Renal cortex interstitium (tissue), 11 donors: Measurements from ENCODE around the gene CHIT1. TPM values are rescaled to one million over a fixed set of nuclear protein-coding genes. Genes with fewer than 3 reads are reported as not detected.
A peak's percentile ranks its signal among the peaks of the same experiment; 100 is the strongest.
"Not testable (repeated sequence)": the region's sequence is repeated elsewhere in the genome, so short reads cannot be mapped to it uniquely, and the experiment has no call there.

Source experiments
- DNase-seq, 11 donors: peaks; one replicate each; pipeline ENCODE4 v3.0.0-alpha.2; 2013; ENCODE audit warnings: low read depth in 9 of 11, low spot score in 4 of 11; ENCODE audit errors: extremely low read depth in 1 of 11
- polyA plus RNA-seq, 3 donors: library from polyadenylated mRNA; unstranded; fragments of 120-200 nt; gene quantifications; one replicate each; pipeline ENCODE4 v1.2.1, GENCODE V29; 2013; ENCODE audit not compliant: insufficient read length in 3 of 3

The CHIT1 gene
- polyA plus RNA-seq, 3 donors: 0.24 to 0.45 (median 0.41) TPM

GRCh38 chr1:203268901-203269653 is 39.6 kb upstream of the CHIT1 start:
- DNase-seq: peak in 4 of 11 donors; percentile 67 to 82 (median 68)

GRCh38 chr1:203267912-203268311 is 38.4 kb upstream of the CHIT1 start:
- no peak for DNase-seq

GRCh38 chr1:203267347-203267846 is 37.9 kb upstream of the CHIT1 start:
- DNase-seq: peak in 9 of 11 donors; percentile 82 to 97 (median 89)

GRCh38 chr1:203266140-203266539 is 36.7 kb upstream of the CHIT1 start:
- not testable (repeated sequence) for DNase-seq

- no peak for DNase-seq
Measured at GRCh38 chr1:203265541-203265940, 36.1 kb upstream of the CHIT1 start.

GRCh38 chr1:203264052-203264501 is 34.6 kb upstream of the CHIT1 start:
- DNase-seq: no peak

- no peak for DNase-seq
Measured at GRCh38 chr1:203263496-203263895, 34.0 kb upstream of the CHIT1 start.

- not testable (repeated sequence) for DNase-seq
Measured at GRCh38 chr1:203256636-203257035, 27.2 kb upstream of the CHIT1 start.

- DNase-seq: not testable (repeated sequence)
Measured at GRCh38 chr1:203254782-203255181, 25.3 kb upstream of the CHIT1 start.

- no peak for DNase-seq
Measured at GRCh38 chr1:203252678-203253077, 23.2 kb upstream of the CHIT1 start.

- no peak for DNase-seq
Measured at GRCh38 chr1:203251466-203251865, 22.0 kb upstream of the CHIT1 start.

- no peak for DNase-seq
Measured at GRCh38 chr1:203250911-203251310, 21.4 kb upstream of the CHIT1 start.

GRCh38 chr1:203244776-203245175 is 15.3 kb upstream of the CHIT1 start:
- DNase-seq: no peak

- not testable (repeated sequence) for DNase-seq
Measured at GRCh38 chr1:203241708-203242107, 12.2 kb upstream of the CHIT1 start.

- DNase-seq: no peak
Measured at GRCh38 chr1:203239526-203240305, 10.2 kb upstream of the CHIT1 start.

- no peak for DNase-seq
Measured at GRCh38 chr1:203239081-203239480, 9.6 kb upstream of the CHIT1 start.

- DNase-seq: no peak
Measured at GRCh38 chr1:203238535-203238934, 9.1 kb upstream of the CHIT1 start.

GRCh38 chr1:203234901-203235300 is 5.4 kb upstream of the CHIT1 start:
- not testable (repeated sequence) for DNase-seq

GRCh38 chr1:203228670-203229069 is 803 bp downstream of the CHIT1 start:
- DNase-seq: no peak
